Measurements from ENCODE around the gene PDGFA. TPM values are rescaled to one million over a fixed set of nuclear protein-coding genes. Genes with fewer than 3 reads are reported as not detected.
A peak's percentile ranks its signal among the peaks of the same experiment; 100 is the strongest.

The PDGFA gene
- polyA plus RNA-seq, 1 donor (not counting 4 experiments of a cell fraction or from before 2014, with no cell fraction given), result 14.8 TPM

DNA sequence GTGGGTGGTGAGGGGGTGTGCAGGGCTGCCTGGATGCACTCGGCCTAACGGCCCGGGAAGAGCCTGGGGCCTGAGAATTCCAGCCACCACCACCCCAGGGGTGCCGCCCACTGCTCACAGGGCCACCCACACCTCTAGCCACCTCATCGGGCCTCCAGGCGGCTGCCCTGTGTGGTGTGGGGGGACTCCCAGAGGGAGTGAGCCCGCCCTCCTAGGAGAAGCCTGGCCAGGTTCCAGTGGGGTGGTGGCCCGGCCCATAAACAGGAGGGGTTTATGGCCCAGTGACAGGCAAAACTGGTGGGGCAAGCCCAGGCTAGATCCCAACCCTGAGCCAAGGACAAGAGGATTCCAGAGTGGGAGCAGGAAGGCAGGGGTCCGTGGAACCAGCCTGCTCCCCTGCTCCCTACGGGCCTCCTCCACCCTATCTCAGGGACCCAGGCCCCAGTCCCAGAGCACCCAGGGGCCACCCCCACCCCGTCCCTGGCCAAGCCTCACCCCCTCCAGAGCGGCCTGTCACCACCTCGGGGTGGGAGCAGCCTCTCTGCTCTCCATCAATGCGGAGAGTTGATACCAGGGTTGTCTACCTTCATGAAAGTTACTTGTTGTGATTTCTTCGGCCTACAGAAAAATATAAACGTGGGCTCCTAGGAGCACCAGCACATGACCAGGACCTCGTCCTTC, 20.2 kb upstream of the PDGFA start:
- H3K9me1 ChIP-seq (ENCODE audit: control insufficient read depth, extremely low read depth, insufficient read depth, low read length), result no peaks in the 10 kb centered on the region
- FAIRE-seq, result peak; percentile 92
- H3K9me3 ChIP-seq (ENCODE audit: control insufficient read depth, low read depth, low read length), result no peaks in the 10 kb centered on the region
- peak overlapping the region; percentile 8 for H3K4me2 ChIP-seq (ENCODE audit: control insufficient read depth, extremely low read depth, insufficient read depth, low read depth, low read length)
- DNase-seq (ENCODE audit: low read depth, low spot score), result peak; percentile 95
- H3K9ac ChIP-seq (ENCODE audit: control insufficient read depth, extremely low read depth, insufficient read depth, low read length), result peak overlapping the region; percentile 91
- no peak overlapping the region for H3K4me3 ChIP-seq (ENCODE audit: control insufficient read depth in 2 of 3, extremely low read depth in 1 of 3, insufficient read depth in 2 of 3, low read depth in 1 of 3, low read length in 3 of 3)
- H3K27ac ChIP-seq (ENCODE audit: control insufficient read depth, insufficient read depth, low read length), result peak overlapping the region; percentile 66
- dilution Hi-C loops (cut with MboI; ENCODE audit: extremely low pct_ligation_motif_present, low sequenced_read_pairs), result no loop called here
- H3K79me2 ChIP-seq (ENCODE audit: control insufficient read depth, insufficient read depth, low read length), result no peaks in the 10 kb centered on the region
- H3K36me3 ChIP-seq (ENCODE audit: control insufficient read depth in 2 of 2, extremely low read depth in 1 of 2, insufficient read depth in 2 of 2, low read length in 2 of 2), result no peaks in the 10 kb centered on the region
- H3K27me3 ChIP-seq (ENCODE audit: control insufficient read depth, extremely low read depth, insufficient read depth, low read length), result no peaks in the 10 kb centered on the region
- TF ChIP-seq, protein P1, sequence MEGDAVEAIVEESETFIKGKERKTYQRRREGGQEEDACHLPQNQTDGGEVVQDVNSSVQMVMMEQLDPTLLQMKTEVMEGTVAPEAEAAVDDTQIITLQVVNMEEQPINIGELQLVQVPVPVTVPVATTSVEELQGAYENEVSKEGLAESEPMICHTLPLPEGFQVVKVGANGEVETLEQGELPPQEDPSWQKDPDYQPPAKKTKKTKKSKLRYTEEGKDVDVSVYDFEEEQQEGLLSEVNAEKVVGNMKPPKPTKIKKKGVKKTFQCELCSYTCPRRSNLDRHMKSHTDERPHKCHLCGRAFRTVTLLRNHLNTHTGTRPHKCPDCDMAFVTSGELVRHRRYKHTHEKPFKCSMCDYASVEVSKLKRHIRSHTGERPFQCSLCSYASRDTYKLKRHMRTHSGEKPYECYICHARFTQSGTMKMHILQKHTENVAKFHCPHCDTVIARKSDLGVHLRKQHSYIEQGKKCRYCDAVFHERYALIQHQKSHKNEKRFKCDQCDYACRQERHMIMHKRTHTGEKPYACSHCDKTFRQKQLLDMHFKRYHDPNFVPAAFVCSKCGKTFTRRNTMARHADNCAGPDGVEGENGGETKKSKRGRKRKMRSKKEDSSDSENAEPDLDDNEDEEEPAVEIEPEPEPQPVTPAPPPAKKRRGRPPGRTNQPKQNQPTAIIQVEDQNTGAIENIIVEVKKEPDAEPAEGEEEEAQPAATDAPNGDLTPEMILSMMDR (optimal IDR thresholded peaks at IDR 0.05 in 1 of 3, IDR thresholded peaks at IDR 0.05 in 1 of 3, conservative IDR thresholded peaks at IDR 0.05 in 1 of 3; ENCODE audit: extremely low read depth in 1 of 3, insufficient read depth in 2 of 3, low read length in 3 of 3), result no peak
- no peak for TF ChIP-seq EZH2 (IDR thresholded peaks at IDR 0.05; ENCODE audit: low read length)
- no peak overlapping the region for H2AFZ ChIP-seq (ENCODE audit: control insufficient read depth, low read length)
- H4K20me1 ChIP-seq (ENCODE audit: control insufficient read depth, extremely low read depth, insufficient read depth, low read length), result no peaks in the 10 kb centered on the region
- peaks cover 41% of the 10 kb centered on the region for H3K4me1 ChIP-seq (ENCODE audit: control insufficient read depth, extremely low read depth, insufficient read depth, low read length)

DNA sequence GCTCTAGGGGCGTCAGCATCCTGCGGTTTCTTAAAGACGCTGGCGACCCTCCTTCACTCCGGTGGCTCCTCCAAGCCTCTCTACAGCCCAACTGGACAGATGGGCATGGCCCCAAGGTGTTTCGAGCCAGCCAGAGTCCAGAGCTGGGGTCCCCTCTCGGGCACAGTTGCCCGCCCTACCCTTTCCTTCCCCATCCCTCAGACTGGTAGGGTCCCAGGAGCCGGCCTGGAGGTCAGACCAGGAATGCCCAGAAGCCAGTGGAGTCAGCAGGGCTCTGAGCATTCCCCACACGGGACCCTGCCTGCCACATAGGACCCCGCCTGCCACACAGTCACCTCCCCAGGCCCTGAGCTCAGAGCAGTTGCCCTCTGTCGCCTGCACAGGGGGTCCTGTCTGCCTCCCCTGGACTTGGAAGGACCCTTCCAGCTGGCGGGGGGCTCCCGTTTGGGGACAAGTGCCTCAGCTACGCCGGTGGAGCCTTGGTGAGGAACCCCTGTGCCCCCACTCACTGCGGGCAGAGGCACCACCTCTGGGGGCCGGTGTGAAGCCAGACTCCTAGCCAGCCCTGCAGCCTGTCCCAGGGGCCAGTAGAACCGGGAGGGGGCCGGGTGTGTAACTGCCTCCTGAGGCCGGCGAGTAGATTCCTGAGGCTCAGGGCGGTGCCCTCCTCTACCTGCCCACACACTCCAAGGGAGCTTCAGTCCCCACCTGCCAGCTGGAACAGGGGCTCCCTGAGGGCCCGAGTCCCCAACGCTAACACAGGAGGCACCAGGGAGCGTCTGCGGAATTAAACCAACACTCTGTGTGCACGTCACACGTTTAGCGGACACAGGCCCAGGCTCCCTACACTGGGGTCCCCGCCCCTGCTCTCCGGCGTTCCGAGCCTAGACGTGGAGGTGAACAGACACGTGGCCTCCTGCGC, 19.4 kb upstream of the PDGFA start:
- Histone ChIP-seq H3K4me1 (ENCODE audit: control insufficient read depth, extremely low read depth, insufficient read depth, low read length) (peaks cover 41% of the 10 kb centered on the region), H3K9ac (ENCODE audit: control insufficient read depth, extremely low read depth, insufficient read depth, low read length) (peak overlapping the region; percentile 91), H2AFZ (ENCODE audit: control insufficient read depth, low read length) (no peak overlapping the region), H3K9me1 (ENCODE audit: control insufficient read depth, extremely low read depth, insufficient read depth, low read length) (no peaks in the 10 kb centered on the region), H3K9me3 (ENCODE audit: control insufficient read depth, low read depth, low read length) (no peaks in the 10 kb centered on the region), H3K27ac (ENCODE audit: control insufficient read depth, insufficient read depth, low read length) (peak overlapping the region; percentile 95), H3K4me3 (ENCODE audit: control insufficient read depth in 2 of 3, extremely low read depth in 1 of 3, insufficient read depth in 2 of 3, low read depth in 1 of 3, low read length in 3 of 3) (peak overlapping the region; percentile 35 to 74 (median 59)), H3K79me2 (ENCODE audit: control insufficient read depth, insufficient read depth, low read length) (no peaks in the 10 kb centered on the region), H3K36me3 (ENCODE audit: control insufficient read depth in 2 of 2, extremely low read depth in 1 of 2, insufficient read depth in 2 of 2, low read length in 2 of 2) (no peaks in the 10 kb centered on the region), H3K27me3 (ENCODE audit: control insufficient read depth, extremely low read depth, insufficient read depth, low read length) (no peaks in the 10 kb centered on the region), H3K4me2 (ENCODE audit: control insufficient read depth, extremely low read depth, insufficient read depth, low read depth, low read length) (peak overlapping the region; percentile 94), H4K20me1 (ENCODE audit: control insufficient read depth, extremely low read depth, insufficient read depth, low read length) (no peaks in the 10 kb centered on the region)
- dilution Hi-C loops (cut with MboI; ENCODE audit: extremely low pct_ligation_motif_present, low sequenced_read_pairs), result no loop called here
- no peak for TF ChIP-seq EZH2 (IDR thresholded peaks at IDR 0.05; ENCODE audit: low read length)
- TF ChIP-seq, protein P1 (optimal IDR thresholded peaks at IDR 0.05 in 1 of 3, IDR thresholded peaks at IDR 0.05 in 1 of 3, conservative IDR thresholded peaks at IDR 0.05 in 1 of 3; ENCODE audit: extremely low read depth in 1 of 3, insufficient read depth in 2 of 3, low read length in 3 of 3), result no peak
- DNase-seq (ENCODE audit: low read depth, low spot score) (peak; percentile 93), FAIRE-seq (peak; percentile 60)
